ENCODE measurements around the gene VMP1. TPM values are rescaled to one million over a fixed set of nuclear protein-coding genes. Genes with fewer than 3 reads are reported as not detected.

VMP1 gene
- total RNA-seq, 2 experiments from 2014 or later: 29.2 to 38.0 TPM

- CTCF ChIA-PET (ENCODE audit: unreplicated experiment): no interaction called here
- peaks cover 97% of the 10 kb centered on the region for H3K36me3 ChIP-seq (ENCODE audit: insufficient read depth, low read length)
- no peak for DNase-seq (ENCODE audit: low spot score)
- no peaks in the 10 kb centered on the region for H3K9me3 ChIP-seq (ENCODE audit: low read length)
- POLR2A ChIA-PET: interaction anchor here (0.6 to 2.9 kb wide), 11 partner anchors 9 to 118 kb away, joined by 3 to 16 read pairs (median 4); no protein-coding TSS in a partner anchor
- peaks cover 2% of the 10 kb centered on the region; the same call in 1 of the 2 replicates for H3K79me2 ChIP-seq (ENCODE audit: insufficient read depth, low read depth, low read length)
- no peak overlapping the region for H3K4me2 ChIP-seq (ENCODE audit: low read length)
- H3K4me3 ChIP-seq (ENCODE audit: low read depth, low read length, poor library complexity, severe bottlenecking): no peak overlapping the region
- no peaks in the 10 kb centered on the region for H3K9me2 ChIP-seq (ENCODE audit: insufficient read depth, low read length)
- H2AFZ ChIP-seq (ENCODE audit: low read length): no peak overlapping the region
- no TSS peak for BruUV-seq (replicated peaks)
- no peak overlapping the region for H3K27ac ChIP-seq (ENCODE audit: low read depth, low read length, poor library complexity, severe bottlenecking)
- no peaks in the 10 kb centered on the region for H3K4me1 ChIP-seq (ENCODE audit: insufficient read depth, low read length, poor library complexity, severe bottlenecking)
- H4K20me1 ChIP-seq (ENCODE audit: insufficient read depth, low read length): 0 out of 2 replicates have a peak, but pooled peaks cover 9% of the 10 kb centered on the region
- intact Hi-C loops (cut with micrococcal nuclease; ENCODE audit: unreplicated experiment): loop anchor here (5.0 kb wide), 1 partner anchor 49 kb away; no protein-coding TSS in a partner anchor
- TF ChIP-seq EZH2phosphoT487 (IDR thresholded peaks at IDR 0.05; ENCODE audit: borderline replicate concordance, low read depth, low read length): no peak
- TF ChIP-seq, protein P1, sequence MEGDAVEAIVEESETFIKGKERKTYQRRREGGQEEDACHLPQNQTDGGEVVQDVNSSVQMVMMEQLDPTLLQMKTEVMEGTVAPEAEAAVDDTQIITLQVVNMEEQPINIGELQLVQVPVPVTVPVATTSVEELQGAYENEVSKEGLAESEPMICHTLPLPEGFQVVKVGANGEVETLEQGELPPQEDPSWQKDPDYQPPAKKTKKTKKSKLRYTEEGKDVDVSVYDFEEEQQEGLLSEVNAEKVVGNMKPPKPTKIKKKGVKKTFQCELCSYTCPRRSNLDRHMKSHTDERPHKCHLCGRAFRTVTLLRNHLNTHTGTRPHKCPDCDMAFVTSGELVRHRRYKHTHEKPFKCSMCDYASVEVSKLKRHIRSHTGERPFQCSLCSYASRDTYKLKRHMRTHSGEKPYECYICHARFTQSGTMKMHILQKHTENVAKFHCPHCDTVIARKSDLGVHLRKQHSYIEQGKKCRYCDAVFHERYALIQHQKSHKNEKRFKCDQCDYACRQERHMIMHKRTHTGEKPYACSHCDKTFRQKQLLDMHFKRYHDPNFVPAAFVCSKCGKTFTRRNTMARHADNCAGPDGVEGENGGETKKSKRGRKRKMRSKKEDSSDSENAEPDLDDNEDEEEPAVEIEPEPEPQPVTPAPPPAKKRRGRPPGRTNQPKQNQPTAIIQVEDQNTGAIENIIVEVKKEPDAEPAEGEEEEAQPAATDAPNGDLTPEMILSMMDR (conservative IDR thresholded peaks at IDR 0.05; ENCODE audit: low read length): no peak
Observed at GRCh38 chr17:59671386-59671785, 36.1 kb upstream of the VMP1 start.

DNA sequence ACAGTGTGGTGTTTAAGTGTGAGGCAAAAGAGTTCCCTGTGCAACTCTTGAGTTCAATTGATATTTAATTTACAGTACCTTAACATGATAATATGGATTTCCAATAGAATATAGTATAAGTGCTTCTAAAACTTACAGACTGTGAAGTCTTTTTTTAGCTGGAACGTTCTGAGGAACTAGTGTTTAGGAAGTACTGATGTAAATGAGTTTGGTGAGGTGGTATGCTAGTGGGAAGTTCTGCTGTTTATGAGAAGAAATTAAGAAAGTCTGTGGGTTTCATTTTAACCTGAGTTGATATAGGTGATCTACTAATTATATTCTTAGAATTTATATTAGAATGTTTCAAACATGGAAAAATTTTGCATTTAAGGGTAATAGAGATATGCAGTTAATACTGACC, 32.2 kb upstream of the VMP1 start:
- POLR2A ChIA-PET: interaction anchor here (0.8 to 2.4 kb wide), 4 partner anchors 12 to 33 kb away, joined by 4 to 9 read pairs (median 6); no protein-coding TSS in a partner anchor
- TF ChIP-seq EZH2phosphoT487 (IDR thresholded peaks at IDR 0.05; ENCODE audit: borderline replicate concordance, low read depth, low read length): no peak
- TF ChIP-seq, protein P1 (conservative IDR thresholded peaks at IDR 0.05; ENCODE audit: low read length): no peak
- BruUV-seq (replicated peaks): no TSS peak

DNA sequence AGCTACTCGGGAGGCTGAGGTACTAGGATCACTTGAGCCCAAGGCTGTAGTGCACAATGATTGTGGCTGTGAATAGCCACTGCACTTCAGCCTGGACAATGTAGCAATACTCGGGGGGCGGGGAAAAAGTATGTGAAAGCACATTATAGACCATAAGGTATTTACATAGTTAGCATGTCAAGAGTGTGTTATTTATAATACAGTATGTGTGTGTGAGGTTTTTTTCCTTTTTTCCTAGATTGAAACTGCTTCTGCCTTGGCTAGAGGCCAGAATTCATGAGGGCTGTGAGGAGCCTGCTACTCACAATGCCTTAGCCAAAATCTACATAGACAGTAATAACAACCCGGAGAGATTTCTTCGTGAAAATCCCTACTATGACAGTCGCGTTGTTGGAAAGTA, 30.7 kb upstream of the VMP1 start:
- Histone ChIP-seq H3K9me2 (ENCODE audit: insufficient read depth, low read length) (no peaks in the 10 kb centered on the region), H3K79me2 (ENCODE audit: insufficient read depth, low read depth, low read length) (peaks cover 2% of the 10 kb centered on the region; the same call in 1 of the 2 replicates), H3K4me2 (ENCODE audit: low read length) (no peak overlapping the region), H4K20me1 (ENCODE audit: insufficient read depth, low read length) (0 out of 2 replicates have a peak, but pooled peaks cover 4% of the 10 kb centered on the region), H3K9me3 (ENCODE audit: low read length) (no peaks in the 10 kb centered on the region), H2AFZ (ENCODE audit: low read length) (no peak overlapping the region), H3K4me1 (ENCODE audit: insufficient read depth, low read length, poor library complexity, severe bottlenecking) (no peaks in the 10 kb centered on the region), H3K4me3 (ENCODE audit: low read depth, low read length, poor library complexity, severe bottlenecking) (no peak overlapping the region), H3K27ac (ENCODE audit: low read depth, low read length, poor library complexity, severe bottlenecking) (no peak overlapping the region), H3K36me3 (ENCODE audit: insufficient read depth, low read length) (peaks cover 97% of the 10 kb centered on the region)
- no TSS peak for BruUV-seq (replicated peaks)
- intact Hi-C loops (cut with micrococcal nuclease; ENCODE audit: unreplicated experiment): no loop called here
- POLR2A ChIA-PET: interaction anchor here (1.1 kb wide), 1 partner anchor 12 kb away, joined by 3 read pairs; no protein-coding TSS in a partner anchor
- DNase-seq (ENCODE audit: low spot score): no peak
- CTCF ChIA-PET (ENCODE audit: unreplicated experiment): no interaction called here
- TF ChIP-seq, protein P1 (conservative IDR thresholded peaks at IDR 0.05; ENCODE audit: low read length): no peak
- TF ChIP-seq EZH2phosphoT487 (IDR thresholded peaks at IDR 0.05; ENCODE audit: borderline replicate concordance, low read depth, low read length): no peak

More for the DNA sequence above, 32.2 kb upstream of the VMP1 start:
- no peaks in the 10 kb centered on the region for H3K9me3 ChIP-seq (ENCODE audit: low read length)
- no peak for DNase-seq (ENCODE audit: low spot score)
- no peaks in the 10 kb centered on the region for H3K4me1 ChIP-seq (ENCODE audit: insufficient read depth, low read length, poor library complexity, severe bottlenecking)
- no peaks in the 10 kb centered on the region for H3K9me2 ChIP-seq (ENCODE audit: insufficient read depth, low read length)
- H3K27ac ChIP-seq (ENCODE audit: low read depth, low read length, poor library complexity, severe bottlenecking): no peak overlapping the region
- CTCF ChIA-PET (ENCODE audit: unreplicated experiment): interaction anchor here (0.5 kb wide), 1 partner anchor 1179 kb away, joined by 4 read pairs; no protein-coding TSS in a partner anchor
- H3K36me3 ChIP-seq (ENCODE audit: insufficient read depth, low read length): peaks cover 97% of the 10 kb centered on the region
- peaks cover 2% of the 10 kb centered on the region; the same call in 1 of the 2 replicates for H3K79me2 ChIP-seq (ENCODE audit: insufficient read depth, low read depth, low read length)
- no peak overlapping the region for H3K4me2 ChIP-seq (ENCODE audit: low read length)
- no peak overlapping the region for H3K4me3 ChIP-seq (ENCODE audit: low read depth, low read length, poor library complexity, severe bottlenecking)
- intact Hi-C loops (cut with micrococcal nuclease; ENCODE audit: unreplicated experiment): no loop called here
- no peak overlapping the region for H2AFZ ChIP-seq (ENCODE audit: low read length)
- H4K20me1 ChIP-seq (ENCODE audit: insufficient read depth, low read length): 0 out of 2 replicates have a peak, but pooled peaks cover 4% of the 10 kb centered on the region

All from OCI-LY7 (cell line).